Glomerular visceral epithelial cell (primary cell): Measurements from ENCODE around the gene ANK2.
A peak's percentile ranks its signal among the peaks of the same experiment; 100 is the strongest.

Experiments used
- DNase-seq: peaks from one replicate; pipeline ENCODE4 v3.0.0-alpha.2; 2016; ENCODE audit errors: extremely low spot score

The ANK2 gene

DNA sequence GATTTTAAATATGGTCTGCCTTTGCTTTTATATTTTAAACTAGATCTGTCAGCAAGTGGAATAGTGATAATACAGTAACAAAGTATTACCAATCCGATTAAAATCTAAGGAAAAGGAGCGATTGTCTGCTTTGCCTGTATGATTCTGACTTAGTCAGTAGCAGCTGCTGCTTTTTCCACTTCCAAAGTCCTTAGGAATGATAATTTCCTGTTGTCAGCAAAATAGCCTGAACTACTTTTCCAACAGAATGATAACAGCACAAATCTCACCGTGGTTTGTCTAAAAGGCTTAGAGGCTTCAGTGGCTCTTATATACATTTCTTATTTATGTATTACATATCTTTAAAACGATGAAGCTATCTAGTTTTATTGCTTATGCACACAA is 290.0 kb downstream of the ANK2 start:
- DNase-seq = no peak

DNA sequence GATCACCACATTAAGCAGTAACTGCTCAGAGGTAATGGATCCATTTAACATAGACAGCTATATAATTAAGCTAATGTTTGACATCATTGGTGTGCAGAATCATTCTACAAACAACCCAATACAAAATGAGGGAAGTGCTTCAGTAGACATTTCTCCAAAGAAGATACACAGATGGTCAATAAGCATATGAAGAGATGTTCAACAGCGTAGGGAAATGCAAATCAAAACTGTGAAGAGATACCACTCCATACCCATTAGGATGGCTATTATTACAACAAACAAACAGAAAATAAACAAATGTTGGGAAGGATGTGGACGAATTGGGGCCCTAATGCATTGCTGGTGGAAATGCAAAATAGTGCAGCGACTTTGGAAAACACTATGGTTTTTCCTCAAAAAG is 294.6 kb downstream of the ANK2 start:
- DNase-seq = no peak

DNA sequence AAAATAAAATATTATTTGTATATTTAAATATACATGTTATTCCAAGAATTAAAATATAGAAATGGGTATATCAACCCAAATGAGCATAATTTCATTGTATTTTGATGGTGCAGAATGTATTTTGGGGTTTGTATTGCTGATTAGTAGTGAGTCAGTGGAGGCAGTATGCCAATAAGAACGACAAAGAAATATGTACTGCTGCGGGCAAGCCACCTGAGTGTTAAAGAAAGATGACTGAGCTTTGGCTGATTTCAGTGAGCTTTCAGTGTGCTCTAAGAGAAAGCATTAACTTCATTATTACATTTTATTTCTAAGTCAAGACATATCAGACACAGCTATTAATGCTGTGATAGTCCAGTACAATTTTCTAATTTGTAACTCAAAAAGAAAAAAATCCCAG is 297.8 kb downstream of the ANK2 start:
- DNase-seq = no peak

DNA sequence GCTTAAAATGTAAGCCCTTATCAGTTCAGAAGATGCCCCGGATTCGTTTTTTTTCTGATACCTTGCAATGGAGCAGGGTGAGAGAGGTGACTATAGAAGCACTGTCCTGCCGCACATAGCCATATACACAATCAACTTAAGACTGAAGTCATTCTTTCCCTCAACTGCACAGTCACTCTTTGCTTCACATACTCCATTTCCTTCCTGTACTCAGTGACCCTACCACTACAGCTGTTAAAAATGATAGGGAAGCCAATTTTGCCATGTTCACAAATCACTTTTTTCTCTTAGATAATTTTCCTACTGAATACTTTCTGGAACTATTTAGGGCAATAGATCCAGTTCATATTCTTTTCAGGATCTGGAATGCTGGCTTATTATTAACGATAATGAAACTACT is 300.0 kb downstream of the ANK2 start:
- no peak for DNase-seq

DNA sequence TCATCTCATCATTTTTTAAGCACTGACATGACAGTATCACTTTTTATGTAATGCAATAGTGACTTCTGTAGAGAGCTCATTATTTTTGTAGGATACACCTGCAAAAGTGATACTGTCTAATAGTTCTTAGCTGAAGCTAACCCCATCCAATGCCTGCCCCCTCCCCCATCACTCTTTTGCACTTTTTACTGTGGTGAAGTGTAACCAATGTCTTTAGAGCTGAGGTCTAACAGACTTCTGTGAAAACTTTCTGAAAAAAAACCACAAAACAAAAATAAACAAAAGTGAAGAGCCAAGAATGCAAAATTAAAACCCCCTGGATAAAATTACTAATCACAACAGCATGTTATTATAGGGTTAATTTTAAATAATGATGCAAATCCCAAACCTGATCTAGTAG is 301.1 kb downstream of the ANK2 start:
- no peak for DNase-seq

DNA sequence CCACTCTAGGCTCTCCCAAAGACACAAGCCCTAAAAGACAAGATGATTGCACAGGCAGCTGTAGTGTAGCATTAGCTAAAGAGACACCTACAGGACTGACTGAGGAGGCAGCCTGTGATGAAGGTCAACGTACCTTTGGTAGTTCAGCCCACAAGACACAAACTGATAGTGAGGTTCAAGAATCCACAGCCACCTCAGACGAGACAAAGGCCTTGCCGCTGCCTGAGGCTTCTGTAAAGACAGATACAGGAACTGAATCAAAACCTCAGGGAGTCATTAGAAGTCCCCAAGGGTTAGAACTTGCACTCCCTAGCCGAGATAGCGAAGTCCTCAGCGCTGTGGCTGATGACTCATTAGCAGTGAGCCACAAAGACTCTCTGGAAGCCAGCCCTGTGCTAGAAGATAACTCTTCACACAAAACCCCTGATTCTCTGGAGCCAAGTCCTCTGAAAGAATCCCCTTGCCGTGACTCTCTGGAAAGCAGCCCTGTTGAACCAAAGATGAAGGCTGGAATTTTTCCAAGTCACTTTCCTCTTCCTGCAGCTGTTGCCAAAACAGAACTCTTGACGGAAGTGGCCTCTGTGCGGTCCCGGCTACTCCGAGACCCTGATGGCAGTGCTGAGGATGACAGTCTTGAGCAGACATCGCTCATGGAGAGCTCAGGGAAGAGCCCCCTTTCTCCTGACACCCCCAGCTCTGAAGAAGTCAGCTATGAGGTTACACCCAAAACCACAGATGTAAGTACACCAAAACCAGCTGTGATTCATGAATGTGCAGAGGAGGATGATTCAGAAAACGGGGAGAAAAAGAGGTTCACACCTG is 306.3 kb downstream of the ANK2 start:
- peak; percentile 92 for DNase-seq

DNA sequence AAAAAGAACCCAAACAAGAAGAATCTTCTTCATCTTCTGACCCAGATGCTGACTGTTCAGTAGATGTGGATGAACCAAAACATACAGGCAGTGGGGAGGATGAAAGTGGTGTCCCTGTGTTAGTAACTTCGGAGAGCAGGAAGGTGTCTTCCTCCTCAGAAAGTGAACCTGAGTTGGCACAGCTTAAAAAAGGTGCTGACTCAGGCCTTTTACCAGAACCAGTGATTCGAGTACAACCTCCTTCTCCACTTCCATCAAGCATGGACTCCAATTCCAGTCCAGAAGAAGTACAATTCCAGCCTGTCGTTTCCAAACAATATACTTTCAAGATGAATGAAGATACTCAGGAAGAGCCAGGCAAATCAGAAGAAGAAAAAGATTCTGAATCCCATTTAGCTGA is 307.0 kb downstream of the ANK2 start:
- DNase-seq = no peak

DNA sequence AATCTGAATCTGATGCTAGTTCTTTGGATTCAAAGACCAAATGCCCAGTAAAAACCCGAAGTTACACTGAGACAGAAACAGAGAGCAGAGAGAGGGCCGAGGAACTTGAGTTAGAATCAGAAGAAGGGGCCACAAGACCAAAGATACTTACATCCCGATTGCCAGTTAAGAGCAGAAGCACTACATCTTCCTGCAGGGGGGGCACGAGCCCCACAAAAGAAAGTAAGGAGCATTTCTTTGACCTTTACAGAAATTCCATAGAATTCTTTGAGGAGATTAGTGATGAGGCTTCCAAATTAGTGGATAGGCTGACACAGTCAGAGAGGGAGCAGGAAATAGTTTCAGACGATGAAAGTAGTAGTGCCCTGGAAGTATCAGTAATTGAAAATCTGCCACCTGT is 309.3 kb downstream of the ANK2 start:
- no peak for DNase-seq

DNA sequence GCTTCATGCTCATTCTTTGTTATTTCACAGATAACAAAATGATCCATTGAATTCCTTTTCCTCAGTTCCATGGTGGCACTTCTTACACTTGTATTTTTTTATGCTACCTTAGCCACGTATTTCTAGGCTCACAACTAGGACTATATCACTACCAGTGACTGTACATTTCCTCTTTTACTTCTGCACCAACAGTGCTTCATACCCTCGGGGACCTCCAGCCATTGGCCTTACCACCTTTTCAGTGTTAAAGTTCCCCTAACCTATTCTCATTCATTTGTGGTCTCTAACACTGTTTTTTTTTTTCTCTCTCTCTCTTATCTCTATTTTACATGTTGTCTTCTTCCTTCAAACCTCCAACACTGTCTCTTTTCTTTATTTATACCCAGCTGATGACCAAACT is 315.9 kb downstream of the ANK2 start:
- DNase-seq = no peak

DNA sequence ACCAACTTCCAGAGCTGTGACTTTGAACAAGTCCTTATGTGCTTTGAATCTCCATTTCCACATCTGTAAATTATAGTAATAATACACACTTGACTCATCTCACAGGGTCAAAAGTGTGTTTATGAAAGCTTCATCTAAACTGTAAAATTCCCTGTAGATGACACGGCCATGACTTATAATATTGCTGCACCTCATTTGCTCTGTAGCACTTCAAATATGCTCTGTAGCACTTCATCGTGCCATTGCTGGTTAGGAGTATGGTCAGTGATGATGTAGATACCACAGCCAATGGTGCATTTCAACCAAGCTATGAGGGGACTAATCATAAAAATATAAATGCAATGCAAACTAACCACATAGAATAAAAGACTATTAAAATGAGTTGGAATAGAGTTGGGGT is 318.6 kb downstream of the ANK2 start:
- peak; percentile 9 for DNase-seq

DNA sequence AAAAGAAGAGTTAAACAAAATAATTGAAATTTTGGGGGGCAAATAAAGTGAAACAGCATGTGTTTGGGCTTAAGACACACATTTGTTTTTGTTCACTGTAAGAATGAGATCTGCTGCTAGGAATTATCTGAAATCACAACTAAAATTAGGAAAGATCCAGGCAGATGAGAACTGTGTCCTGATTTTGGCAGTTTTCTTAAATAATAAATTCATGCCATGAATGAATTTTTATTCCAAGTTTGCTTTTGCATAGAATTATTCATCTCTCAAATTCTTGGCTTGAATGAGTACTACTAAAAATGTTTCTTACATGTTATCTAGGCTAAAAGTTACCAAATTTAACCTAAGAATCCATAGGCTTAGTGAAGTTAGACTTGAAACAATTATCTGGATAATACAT is 321.7 kb downstream of the ANK2 start:
- DNase-seq = no peak

DNA sequence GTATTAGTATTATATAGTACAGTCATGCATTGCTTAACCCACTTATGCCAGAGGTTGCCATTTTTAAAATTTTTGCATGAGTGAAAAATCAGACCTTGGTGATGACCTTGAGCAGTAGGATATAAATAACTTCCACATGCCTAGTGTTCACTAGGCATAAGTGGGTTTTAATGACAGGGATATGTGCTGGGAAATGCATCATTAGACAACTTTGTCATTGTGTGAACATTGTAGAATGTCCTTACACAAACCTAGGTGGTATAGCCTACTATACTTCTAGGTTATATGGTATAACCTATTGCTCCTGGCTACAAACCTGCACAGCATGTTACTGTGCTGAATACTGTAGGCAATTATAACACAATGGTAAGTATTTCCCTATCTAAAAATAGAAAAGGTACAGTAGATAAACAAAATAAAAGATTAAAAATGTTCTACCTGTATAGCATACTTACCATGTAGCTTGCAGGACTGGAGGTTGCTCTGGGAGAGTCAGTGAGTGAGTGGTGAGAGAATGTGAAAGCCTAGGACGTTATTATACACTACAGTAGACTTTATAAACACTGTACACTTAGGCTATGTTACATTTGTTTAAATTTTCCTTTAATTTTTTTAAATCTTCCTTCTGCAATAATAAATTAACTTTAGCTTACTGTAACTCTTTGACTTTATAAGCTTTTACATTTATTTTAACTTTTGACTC is 326.7 kb downstream of the ANK2 start:
- no peak for DNase-seq

DNA sequence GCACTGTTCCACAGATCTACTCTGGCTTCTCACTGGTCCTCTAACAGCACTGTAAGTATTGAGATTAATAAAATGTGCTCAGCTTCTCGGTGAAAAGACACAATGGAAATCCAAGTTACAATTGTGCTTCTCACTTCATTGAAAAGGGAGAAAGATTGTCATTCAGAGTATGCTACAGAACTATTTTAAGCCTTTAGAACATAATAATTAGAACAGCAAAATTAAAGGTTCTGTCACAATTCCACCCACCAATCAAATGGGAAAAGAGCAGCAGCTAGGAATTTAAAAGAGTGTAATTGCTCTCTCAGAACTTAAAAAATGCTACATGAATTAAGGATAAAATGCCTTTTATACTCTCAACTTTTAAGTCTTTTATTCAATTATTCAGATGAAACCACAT is 329.4 kb downstream of the ANK2 start:
- no peak for DNase-seq

DNA sequence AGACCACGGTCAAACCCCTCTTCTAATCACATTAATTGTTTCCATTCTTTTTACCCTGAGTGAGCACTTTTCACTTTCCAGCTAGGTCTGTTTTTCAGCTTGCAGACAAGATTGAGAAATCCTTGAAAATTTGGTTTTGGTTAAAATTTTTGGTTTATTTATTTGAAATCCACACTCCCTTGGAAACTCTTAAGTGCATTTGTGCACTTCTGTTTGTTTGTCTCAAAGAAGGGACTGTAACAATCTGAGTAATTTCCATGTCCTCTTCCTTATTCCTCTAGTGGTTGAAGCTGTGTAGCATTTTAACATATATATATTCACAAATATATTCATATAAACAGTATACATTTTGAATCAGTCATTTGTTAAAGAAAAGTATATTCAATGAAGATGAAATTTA is 333.3 kb downstream of the ANK2 start:
- DNase-seq = no peak

DNA sequence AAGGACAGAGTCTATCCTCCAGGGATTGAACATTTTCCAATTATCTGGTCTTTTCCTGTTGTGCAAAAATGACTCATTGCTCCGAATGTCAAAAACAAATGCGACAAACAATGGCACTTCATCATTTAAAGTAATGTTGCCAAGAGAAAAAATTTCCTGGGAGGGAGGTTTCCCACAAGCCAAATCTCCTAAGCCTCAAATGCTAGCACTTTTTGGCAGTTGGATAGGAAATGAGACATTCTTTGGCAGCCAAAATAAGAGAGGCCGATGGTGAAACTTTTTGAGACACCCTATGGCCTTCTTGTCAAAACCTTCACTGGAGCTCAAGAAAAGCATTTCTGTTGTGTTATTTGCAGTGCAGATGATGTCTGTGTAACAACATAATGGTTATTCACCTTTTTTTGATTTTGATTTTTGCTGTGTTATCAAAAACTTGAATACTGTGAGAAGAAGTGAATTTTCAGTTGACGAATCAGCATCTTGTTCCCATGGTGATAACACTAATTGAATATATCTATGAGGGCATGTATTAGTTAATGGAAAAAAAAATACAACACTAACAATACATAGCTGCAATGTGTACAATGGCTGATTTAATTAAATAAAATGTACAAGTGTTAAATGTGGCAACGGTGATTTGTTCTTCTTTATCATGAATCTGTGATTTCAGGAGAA is 333.8 kb downstream of the ANK2 start:
- no peak for DNase-seq

DNA sequence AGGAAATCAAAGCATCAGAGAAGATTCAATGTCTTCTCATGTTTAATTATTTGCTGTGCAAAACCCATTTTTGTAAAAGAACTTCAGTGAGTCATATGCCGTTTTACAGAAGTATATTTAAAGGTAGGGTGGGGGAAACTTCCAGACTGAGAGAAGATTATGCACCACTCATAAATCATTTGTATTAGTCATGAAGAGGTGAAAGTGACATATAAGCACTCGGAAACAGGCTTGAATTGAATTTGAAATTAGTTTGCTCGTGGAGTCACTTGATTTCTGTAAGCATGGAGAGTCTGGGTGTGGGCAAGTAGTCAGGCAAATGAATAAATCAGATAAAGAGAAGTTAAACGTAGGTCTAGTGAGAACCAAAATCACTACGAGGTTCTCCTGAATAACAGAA is 335.1 kb downstream of the ANK2 start:
- peak; percentile 58 for DNase-seq

DNA sequence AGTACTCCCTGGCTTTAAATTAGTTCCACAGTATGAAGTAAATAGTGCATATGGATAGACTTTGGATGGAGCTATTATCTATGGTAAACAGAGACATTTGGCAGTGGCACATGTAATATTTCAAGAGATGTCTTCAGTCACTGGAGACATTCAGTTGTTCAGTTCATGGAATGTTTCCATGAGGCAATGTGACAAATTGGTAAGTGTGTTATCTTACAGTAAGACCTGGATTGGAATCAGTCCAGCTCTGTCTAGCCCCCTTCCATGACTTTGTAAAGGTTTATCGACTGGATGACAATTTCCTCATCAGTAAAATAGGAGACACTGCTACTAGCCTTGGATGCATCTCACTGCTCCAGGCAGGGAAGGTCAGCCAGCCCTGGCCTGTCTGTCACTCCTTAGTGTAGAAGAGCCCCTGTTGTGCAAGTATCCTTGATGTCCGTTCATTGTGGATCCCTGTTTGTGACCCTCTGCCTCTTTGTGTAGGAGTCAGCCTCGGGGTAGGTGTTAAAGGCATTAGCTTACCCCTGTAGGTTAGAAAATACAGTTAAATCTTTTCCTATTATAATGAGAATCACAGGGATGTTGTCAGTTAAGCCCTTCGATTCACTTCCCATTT is 335.9 kb downstream of the ANK2 start:
- no peak for DNase-seq

DNA sequence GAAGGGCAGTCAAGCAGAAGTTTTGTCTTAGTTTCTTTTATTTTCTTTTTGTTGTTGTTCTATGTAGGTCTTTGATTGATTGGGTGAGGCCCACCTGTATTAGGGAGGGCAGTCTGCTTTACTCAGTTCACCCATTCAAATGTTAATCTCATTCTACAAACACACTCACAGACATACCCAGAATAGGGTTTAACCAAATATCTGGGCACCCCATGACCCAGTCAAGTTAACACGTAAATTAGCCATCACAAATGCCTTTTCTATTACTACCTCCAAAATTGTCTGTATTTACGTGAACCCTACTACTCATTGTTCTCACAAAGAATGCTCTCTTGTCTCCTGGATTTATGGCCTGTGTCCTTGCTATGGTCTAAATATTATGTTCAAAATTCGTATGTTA is 339.7 kb downstream of the ANK2 start:
- DNase-seq = no peak

DNA sequence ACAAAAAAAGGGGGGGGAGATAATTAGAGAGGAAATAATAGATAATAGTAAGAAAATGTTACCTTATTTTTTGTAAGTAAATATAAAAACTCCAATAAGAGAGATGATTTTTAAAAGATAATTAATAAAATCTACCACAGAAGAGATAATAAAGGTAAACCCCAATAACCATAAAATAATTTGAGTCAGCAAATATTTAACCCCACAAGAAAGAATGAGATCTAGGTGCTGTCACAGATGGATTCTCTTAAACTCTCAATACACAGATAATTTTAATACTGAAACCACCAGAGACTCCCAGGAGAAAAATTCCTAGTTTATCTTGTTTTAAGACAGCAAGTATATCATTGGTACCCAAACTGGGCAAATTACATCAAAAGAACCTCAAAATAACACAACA is 341.4 kb downstream of the ANK2 start:
- no peak for DNase-seq

DNA sequence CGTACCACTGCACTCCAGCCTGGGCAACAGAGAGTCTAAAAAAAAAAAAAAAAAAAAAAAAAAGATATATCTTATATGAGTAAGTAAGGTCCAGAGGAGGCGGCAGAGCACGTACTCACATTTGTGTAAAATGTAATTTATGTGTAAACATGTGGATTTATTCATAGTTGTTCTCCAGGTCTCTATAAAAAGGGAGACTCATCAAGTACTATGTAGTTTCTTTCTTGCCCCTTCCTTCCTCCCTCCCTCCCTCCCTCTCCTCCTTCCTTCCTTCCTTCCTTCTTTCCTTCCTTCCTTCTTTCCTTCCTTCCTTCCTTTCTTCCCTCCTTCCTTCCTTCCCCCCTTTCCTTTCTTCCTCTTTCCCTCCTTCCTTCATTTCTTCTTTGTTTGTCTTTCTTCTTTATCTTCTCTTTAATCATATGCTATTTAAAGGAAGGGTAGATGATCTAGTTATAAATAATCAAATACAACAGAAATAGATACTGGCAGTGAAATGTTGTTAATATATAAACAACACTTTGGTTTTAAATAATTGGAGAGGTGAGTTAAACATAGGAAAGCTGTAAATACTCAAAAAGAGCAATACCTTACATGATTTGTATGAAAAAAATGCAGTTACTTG is 344.8 kb downstream of the ANK2 start:
- no peak for DNase-seq

DNA sequence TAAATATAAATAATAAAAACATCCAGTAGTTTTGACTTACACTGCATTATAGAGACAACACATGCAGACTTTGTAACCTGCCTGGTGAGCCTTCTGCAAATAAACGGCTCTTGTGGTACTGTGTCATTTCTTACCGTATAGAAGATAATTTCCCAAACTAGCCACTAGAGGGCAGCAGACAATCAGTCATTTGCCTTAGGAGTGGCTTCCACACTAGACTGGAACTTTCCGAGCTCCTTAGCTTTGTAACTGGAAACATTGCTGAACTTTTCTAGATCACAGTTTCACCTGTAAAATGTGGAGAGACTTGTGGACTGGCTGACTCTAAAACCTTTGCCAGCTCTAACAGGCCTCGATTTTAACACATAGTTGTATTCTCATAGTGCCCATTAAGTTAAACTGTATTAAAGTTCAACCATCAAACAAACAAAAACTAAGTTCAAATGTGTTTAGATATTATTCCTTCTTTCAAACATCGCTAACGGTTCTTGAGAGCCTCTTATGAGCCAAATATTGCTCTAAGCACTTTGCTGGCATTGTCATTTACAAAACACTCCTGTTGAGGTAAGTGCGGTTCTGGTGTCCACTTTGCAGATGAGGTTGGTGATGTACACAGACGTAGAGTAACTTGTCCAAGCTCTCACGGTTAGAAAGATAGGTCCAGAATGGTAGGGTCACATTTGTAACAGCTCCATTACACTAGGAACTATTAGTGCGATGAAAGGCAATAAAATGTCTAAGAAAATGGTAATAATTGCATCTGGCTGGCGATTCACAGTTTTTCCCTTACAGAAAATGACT is 345.5 kb downstream of the ANK2 start:
- DNase-seq = peak; percentile 87
